Neural progenitor cell (in vitro differentiated cells): ENCODE data around the gene AMD1. TPM values are rescaled to one million over a fixed set of nuclear protein-coding genes. Genes with fewer than 3 reads are reported as not detected.

Experiments
- DNase-seq: peaks from one replicate; pipeline ENCODE4 v3.0.0-alpha.2; 2016; ENCODE audit warnings: low spot score
- H2AFZ ChIP-seq: fragments of 200-600 bp; sonication (generic); replicated peaks from 2 replicates; pipeline ENCODE4 v1.6.1; 2016; ENCODE audit warnings: antibody characterized with exemption
- H3F3A ChIP-seq: fragments of 200-600 bp; sonication (generic); 2 replicates; pipeline ENCODE4 v1.6.1; 2016; ENCODE audit warnings: antibody characterized with exemption, low read depth
- H3K27ac ChIP-seq: fragments of 200-600 bp; sonication (generic); 2 replicates; pipeline ENCODE4 v1.5.1; 2016; ENCODE audit warnings: mild to moderate bottlenecking
- H3K27me3 ChIP-seq: fragments of 200-600 bp; sonication (generic); 2 replicates; pipeline ENCODE4 v1.6.1; 2016; ENCODE audit warnings: mild to moderate bottlenecking, moderate library complexity
- H3K36me3 ChIP-seq: fragments of 200-600 bp; sonication (generic); 2 replicates; pipeline ENCODE4 v1.5.1; 2016
- H3K4me1 ChIP-seq: fragments of 200-600 bp; sonication (generic); 2 replicates; pipeline ENCODE4 v1.6.1; 2016; ENCODE audit warnings: mixed run types
- H3K4me2 ChIP-seq: fragments of 200-600 bp; sonication (generic); 2 replicates; pipeline ENCODE4 v1.6.1; 2016
- H3K4me3 ChIP-seq: fragments of 200-600 bp; sonication (generic); 2 replicates; pipeline ENCODE4 v1.5.1; 2016
- H3K79me2 ChIP-seq: fragments of 200-600 bp; sonication (generic); 2 replicates; pipeline ENCODE4 v1.6.1; 2016; ENCODE audit warnings: low read depth
- H3K9ac ChIP-seq: fragments of 200-600 bp; sonication (generic); 2 replicates; pipeline ENCODE4 v1.6.1; 2016
- H3K9me3 ChIP-seq: fragments of 200-600 bp; sonication (generic); 2 replicates; pipeline ENCODE4 v1.5.1; 2016; ENCODE audit warnings: low read depth
- H4K20me1 ChIP-seq: fragments of 200-600 bp; sonication (generic); 2 replicates; pipeline ENCODE4 v1.6.1; 2016; ENCODE audit warnings: low read depth
- H3K27ac Mint-ChIP-seq: 3 replicates; pipeline ENCODE4 v1.8.0; 2021; ENCODE audit warnings: mixed read lengths
- H3K27me3 Mint-ChIP-seq: 2 replicates; pipeline ENCODE4 v1.8.0; 2022; ENCODE audit warnings: low read depth, mild to moderate bottlenecking, inconsistent platforms, moderate library complexity, mixed read lengths; ENCODE audit not compliant: insufficient read depth
- H3K36me3 Mint-ChIP-seq: 3 replicates; pipeline ENCODE4 v1.8.0; 2021; ENCODE audit warnings: mixed read lengths
- H3K4me1 Mint-ChIP-seq: 3 replicates; pipeline ENCODE4 v1.8.0; 2021; ENCODE audit warnings: mixed read lengths
- H3K4me3 Mint-ChIP-seq: 3 replicates; pipeline ENCODE4 v1.8.0; 2021; ENCODE audit warnings: mild to moderate bottlenecking, moderate library complexity, mixed read lengths
- H3K9me3 Mint-ChIP-seq: 3 replicates; pipeline ENCODE4 v1.8.0; 2020; ENCODE audit warnings: mixed read lengths
- CTCF ChIP-seq: fragments of 200-600 bp; sonication (generic); IDR thresholded peaks from 2 replicates; pipeline ENCODE4 v1.5.1; 2017; ENCODE audit warnings: antibody characterized with exemption, mild to moderate bottlenecking
- EZH2 ChIP-seq: fragments of 200-600 bp; sonication (generic); IDR thresholded peaks from 2 replicates; pipeline ENCODE4 v1.6.1; 2017; ENCODE audit warnings: antibody characterized with exemption, mild to moderate bottlenecking, moderate library complexity
- EZH2phosphoT487 ChIP-seq: fragments of 200-600 bp; sonication (generic); IDR thresholded peaks from 2 replicates; pipeline ENCODE4 v1.6.1; 2017; ENCODE audit warnings: antibody characterized with exemption
- total RNA-seq: library from RNA; depleted of rRNA; stranded (reverse); fragments of >200 nt; gene quantifications from 2 replicates; pipeline ENCODE4 v1.2.3, GENCODE V29; 2015; ENCODE audit warnings: low replicate concordance

AMD1 gene
- total RNA-seq, 1 donor from 2014 or later: 142 TPM

DNA sequence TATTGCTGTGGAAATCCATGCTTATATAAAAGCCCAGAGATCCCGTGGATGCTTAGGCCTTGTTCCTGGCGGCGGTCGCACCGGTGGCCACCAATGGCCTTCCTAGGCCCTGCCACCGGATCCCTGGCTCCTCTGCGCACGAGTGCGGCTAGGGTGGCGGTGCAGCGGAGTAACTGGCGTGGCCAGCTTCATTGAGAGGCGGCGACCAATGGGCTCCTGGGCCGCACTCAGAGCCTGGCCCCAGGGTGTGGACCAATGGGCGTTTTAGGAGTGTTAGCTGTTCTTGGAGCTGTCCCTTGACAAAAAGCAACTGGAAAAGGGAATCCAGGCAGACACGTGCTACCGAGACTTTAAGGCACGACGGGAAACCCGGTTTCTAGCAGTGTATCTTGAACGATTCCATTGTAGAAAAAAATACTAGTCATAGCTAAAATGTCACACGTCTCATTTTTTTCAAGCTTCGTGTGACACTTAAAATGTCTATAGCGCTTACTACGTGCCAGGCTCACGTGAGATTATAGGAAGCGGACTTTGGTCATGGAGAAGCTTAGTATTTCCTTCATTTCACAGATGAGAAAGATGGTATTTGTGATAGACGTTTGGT is 1.7 kb downstream of the AMD1 start:
- H3K4me1 Mint-ChIP-seq: peaks cover 45% of the 10 kb centered on the region
- H3K79me2 ChIP-seq: peaks cover 79% of the 10 kb centered on the region
- peak overlapping the region; percentile 83 for H3K4me3 ChIP-seq
- peaks cover 48% of the 10 kb centered on the region for H3K4me1 ChIP-seq
- peaks cover 63% of the 10 kb centered on the region for H4K20me1 ChIP-seq
- no peaks in the 10 kb centered on the region for H3K27me3 Mint-ChIP-seq
- peak overlapping the region; percentile 82 for H3K9ac ChIP-seq
- H3K36me3 ChIP-seq: no peaks in the 10 kb centered on the region
- H3K27me3 ChIP-seq: no peaks in the 10 kb centered on the region
- no peaks in the 10 kb centered on the region for H3K9me3 Mint-ChIP-seq
- H2AFZ ChIP-seq: no peak overlapping the region
- peak; percentile 96 for DNase-seq
- peak overlapping the region; percentile 91 for H3K4me3 Mint-ChIP-seq
- peaks cover 32% of the 10 kb centered on the region for H3F3A ChIP-seq
- peak overlapping the region; percentile 81 for H3K27ac ChIP-seq
- H3K36me3 Mint-ChIP-seq: peaks cover 8% of the 10 kb centered on the region
- TF ChIP-seq EZH2phosphoT487: no peak
- no peak for TF ChIP-seq CTCF
- no peak for TF ChIP-seq EZH2
- peak overlapping the region; percentile 73 for H3K4me2 ChIP-seq
- H3K9me3 ChIP-seq: no peaks in the 10 kb centered on the region
- peak overlapping the region; percentile 44 for H3K27ac Mint-ChIP-seq

GRCh38 chr6:110876806-110877564 is 2.4 kb downstream of the AMD1 start:
- DNase-seq: peak; percentile 11
- Histone ChIP-seq H3K4me1 (peaks cover 43% of the 10 kb centered on the region), H3K36me3 (no peaks in the 10 kb centered on the region), H2AFZ (no peak overlapping the region), H4K20me1 (peaks cover 70% of the 10 kb centered on the region), H3K4me3 (peak overlapping the region; percentile 83), H3K4me2 (peak overlapping the region; percentile 73), H3K27me3 (no peaks in the 10 kb centered on the region), H3K79me2 (peaks cover 86% of the 10 kb centered on the region), H3K9me3 (no peaks in the 10 kb centered on the region), H3K27ac (no peak overlapping the region), H3K9ac (no peak overlapping the region), H3F3A (peaks cover 25% of the 10 kb centered on the region)
- H3K4me3 Mint-ChIP-seq: peak overlapping the region; percentile 91
- peak overlapping the region; percentile 10 for H3K27ac Mint-ChIP-seq
- peaks cover 45% of the 10 kb centered on the region for H3K4me1 Mint-ChIP-seq
- TF ChIP-seq CTCF (no peak), EZH2phosphoT487 (no peak), EZH2 (no peak)
- peaks cover 8% of the 10 kb centered on the region for H3K36me3 Mint-ChIP-seq
- no peaks in the 10 kb centered on the region for H3K27me3 Mint-ChIP-seq
- H3K9me3 Mint-ChIP-seq: no peaks in the 10 kb centered on the region

GRCh38 chr6:110877569-110877968 is 3.0 kb downstream of the AMD1 start:
- no peak overlapping the region for H3K27ac Mint-ChIP-seq
- Histone ChIP-seq H3K9ac (no peak overlapping the region), H3K27ac (no peak overlapping the region), H3K4me3 (peak overlapping the region; percentile 83), H3K79me2 (peaks cover 89% of the 10 kb centered on the region), H3K9me3 (no peaks in the 10 kb centered on the region), H3K4me2 (peak overlapping the region; percentile 73), H3K27me3 (no peaks in the 10 kb centered on the region), H2AFZ (no peak overlapping the region), H3F3A (peaks cover 25% of the 10 kb centered on the region), H4K20me1 (peaks cover 76% of the 10 kb centered on the region), H3K36me3 (no peaks in the 10 kb centered on the region), H3K4me1 (peaks cover 37% of the 10 kb centered on the region)
- peaks cover 13% of the 10 kb centered on the region for H3K36me3 Mint-ChIP-seq
- no peak for DNase-seq
- H3K4me1 Mint-ChIP-seq: peaks cover 45% of the 10 kb centered on the region
- H3K27me3 Mint-ChIP-seq: no peaks in the 10 kb centered on the region
- H3K9me3 Mint-ChIP-seq: no peaks in the 10 kb centered on the region
- peak overlapping the region; percentile 91 for H3K4me3 Mint-ChIP-seq
- no peak for TF ChIP-seq EZH2phosphoT487
- no peak for TF ChIP-seq EZH2
- no peak for TF ChIP-seq CTCF
